ENCODE measurements around the gene SELENON. TPM values are rescaled to one million over a fixed set of nuclear protein-coding genes. Genes with fewer than 3 reads are reported as not detected.

Gene SELENON
- total and polyA plus RNA-seq, 4 donors = 4.3 to 16.1 (median 9.0) TPM

GRCh38 chr1:25802915-25803314, 2.9 kb downstream of the SELENON start:
- TF ChIP-seq ZBTB33 (IDR thresholded peaks at IDR 0.05) (no peak), TAF1 (conservative IDR thresholded peaks at IDR 0.05) (no peak), NR2F2 (IDR thresholded peaks at IDR 0.05) (no peak), MAX (IDR thresholded peaks at IDR 0.05) (no peak), YY1 (IDR thresholded peaks at IDR 0.05) (no peak), HNF4A (conservative IDR thresholded peaks at IDR 0.05) (no peak), FOXA2 (IDR thresholded peaks at IDR 0.05) (no peak), FOXA1 (IDR thresholded peaks at IDR 0.05) (no peak), GABPA (IDR thresholded peaks at IDR 0.05 in 1 of 2, conservative IDR thresholded peaks at IDR 0.05 in 1 of 2) (no peak), JUND (IDR thresholded peaks at IDR 0.05) (no peak)
- Histone ChIP-seq H3K9me3 (ENCODE audit: control insufficient read depth in 4 of 4, low read length in 3 of 4) (no peaks in the 10 kb centered on the region), H3K9ac (ENCODE audit: low read depth in 1 of 2, low read length in 2 of 2) (no peak overlapping the region), H3K36me3 (ENCODE audit: control insufficient read depth in 4 of 4, insufficient read depth in 3 of 4, low read depth in 1 of 4, low read length in 3 of 4) (peaks cover 0 to 12% (median 0%) of the 10 kb centered on the region in 4 donors), H3K27ac (ENCODE audit: low read depth in 1 of 2, low read length in 2 of 2) (no peak overlapping the region), H3K4me3 (ENCODE audit: low read depth in 1 of 3, low read length in 3 of 3) (no peak overlapping the region), H3K4me1 (ENCODE audit: control insufficient read depth in 4 of 4, insufficient read depth in 4 of 4, low read length in 3 of 4) (peaks cover 0 to 21% (median 9%) of the 10 kb centered on the region in 4 donors), H3K27me3 (ENCODE audit: control insufficient read depth in 4 of 4, insufficient read depth in 4 of 4, low read length in 3 of 4) (no peaks in the 10 kb centered on the region)
- 79% methylated on average over 6 of the region's 6 CpGs for WGBS
- DNase-seq (ENCODE audit: low spot score) = no peak

GRCh38 chr1:25803368-25803767, 3.4 kb downstream of the SELENON start:
- no peak for TF ChIP-seq CTCF (IDR thresholded peaks at IDR 0.05; ENCODE audit: low read depth, low read length, missing input control)
- Histone ChIP-seq H3K9ac (ENCODE audit: low read depth in 1 of 2, low read length in 2 of 2) (no peak overlapping the region), H3K27me3 (ENCODE audit: control insufficient read depth in 4 of 4, insufficient read depth in 4 of 4, low read length in 3 of 4) (no peaks in the 10 kb centered on the region), H3K36me3 (ENCODE audit: control insufficient read depth in 4 of 4, insufficient read depth in 3 of 4, low read depth in 1 of 4, low read length in 3 of 4) (peaks cover 0 to 12% (median under 1%) of the 10 kb centered on the region in 4 donors), H3K4me3 (ENCODE audit: low read depth in 1 of 3, low read length in 3 of 3) (no peak overlapping the region), H3K4me1 (ENCODE audit: control insufficient read depth in 4 of 4, insufficient read depth in 4 of 4, low read length in 3 of 4) (peaks cover 0 to 21% (median 9%) of the 10 kb centered on the region in 4 donors), H3K9me3 (ENCODE audit: control insufficient read depth in 4 of 4, low read length in 3 of 4) (no peaks in the 10 kb centered on the region), H3K27ac (ENCODE audit: low read depth in 1 of 2, low read length in 2 of 2) (no peak overlapping the region)
- WGBS = 100% methylated on average over 1 of the region's 1 CpG
- no peak for DNase-seq (ENCODE audit: low spot score)

- TF ChIP-seq NR2F2 (IDR thresholded peaks at IDR 0.05) (no peak), JUND (IDR thresholded peaks at IDR 0.05) (no peak), FOXA2 (IDR thresholded peaks at IDR 0.05) (no peak), RAD21 (IDR thresholded peaks at IDR 0.05) (no peak)
- Histone ChIP-seq H3K36me3 (ENCODE audit: control insufficient read depth in 4 of 4, insufficient read depth in 3 of 4, low read depth in 1 of 4, low read length in 3 of 4) (peaks cover 0 to 16% (median 4%) of the 10 kb centered on the region in 4 donors), H3K27me3 (ENCODE audit: control insufficient read depth in 4 of 4, insufficient read depth in 4 of 4, low read length in 3 of 4) (no peaks in the 10 kb centered on the region), H3K9me3 (ENCODE audit: control insufficient read depth in 4 of 4, low read length in 3 of 4) (no peaks in the 10 kb centered on the region), H3K4me3 (ENCODE audit: low read depth in 1 of 3, low read length in 3 of 3) (no peak overlapping the region), H3K27ac (ENCODE audit: low read depth in 1 of 2, low read length in 2 of 2) (no peak overlapping the region), H3K4me1 (ENCODE audit: control insufficient read depth in 4 of 4, insufficient read depth in 4 of 4, low read length in 3 of 4) (peaks cover 0 to 18% (median 9%) of the 10 kb centered on the region in 4 donors), H3K9ac (ENCODE audit: low read depth in 1 of 2, low read length in 2 of 2) (no peak overlapping the region)
- no peak for DNase-seq (ENCODE audit: low spot score)
- 82% methylated on average over 10 of the region's 10 CpGs for WGBS
Measured at GRCh38 chr1:25804244-25804963, 4.4 kb downstream of the SELENON start.

Data from liver (tissue), 9 donors.